K562 (cell line): ENCODE data around the gene EFNA5. TPM values are rescaled to one million over a fixed set of nuclear protein-coding genes. Genes with fewer than 3 reads are reported as not detected.

ENCODE experiments used
- ATAC-seq: fragments of 200-7000 bp; cut with Tn5 transposase; 3 replicates; pipeline ENCODE4 v1.9.1; 2020; ENCODE audit warnings: moderate library complexity
- BruUV-seq: library from RNA; stranded (reverse); fragments of 400-500 nt; replicated peaks from 2 replicates; lab custom pipeline; 2021; lab: Mats Ljungman, UMichigan
- CTCF ChIA-PET: fragments of 300-600 bp; formaldehyde crosslinking; extraction: SDS; loops from one replicate; lab custom pipeline; 2021; ENCODE audit warnings: low intra/inter-chr PET ratio; lab: Yijun Ruan, JAX
- POLR2A ChIA-PET: fragments of 300-600, 350-650 bp; sonication (Branson Sonifier 250); formaldehyde crosslinking; extraction: SDS; loops from one replicate; lab custom pipeline; 2021; ENCODE audit warnings: antibody characterized with exemption, inconsistent platforms; lab: Yijun Ruan, JAX
- DNase-seq, 4 experiments: peaks; one replicate each; pipeline versions ENCODE4 v3.0.0 to v3.0.0-alpha.2; 2011 to 2018; ENCODE audit warnings: low spot score in 3 of 4, mixed read lengths in 3 of 4; ENCODE audit errors: extremely low read depth in 1 of 4
- FAIRE-seq: peaks from 2 replicates; lab custom pipeline; 2011; peaks lifted over from hg19 to GRCh38; lab: Jason Lieb, UNC
- H2AFZ ChIP-seq: 2 replicates; pipeline ENCODE4 v1.6.0; 2011; ENCODE audit warnings: low read depth, low read length, control low read depth, inconsistent platforms
- H3K27ac ChIP-seq: fragments of 200-600 bp; 3 replicates; pipeline ENCODE4 v1.8.0; 2011; ENCODE audit warnings: low read depth, mild to moderate bottlenecking, control low read depth, inconsistent platforms, low read length, moderate library complexity, mixed read lengths; ENCODE audit errors: extremely low read depth
- H3K27me3 ChIP-seq, 2 experiments: fragments of 300-600 bp in 1 of 2; 2 replicates in 1 of 2; 3 replicates in 1 of 2; pipeline versions ENCODE4 v1.6.0 to v1.8.0; 2011; ENCODE audit warnings: inconsistent platforms in 2 of 2, low read length in 2 of 2, mild to moderate bottlenecking in 1 of 2, mixed read lengths in 1 of 2, moderate library complexity in 1 of 2; ENCODE audit not compliant: control insufficient read depth in 2 of 2, insufficient read depth in 2 of 2
- H3K36me3 ChIP-seq: fragments of 300-600 bp; 3 replicates; pipeline ENCODE4 v1.8.0; 2011; ENCODE audit warnings: mild to moderate bottlenecking, low read length, inconsistent platforms; ENCODE audit not compliant: control insufficient read depth, insufficient read depth
- H3K4me1 ChIP-seq, 2 experiments: fragments of 200-600 bp in 1 of 2; replicated peaks in 1 of 2; 2 replicates in 1 of 2; 3 replicates in 1 of 2; pipeline versions ENCODE4 v1.5.1 to v1.8.0; 2011; ENCODE audit warnings: inconsistent platforms in 2 of 2, low read length in 2 of 2, mild to moderate bottlenecking in 1 of 2, mixed read lengths in 1 of 2, moderate library complexity in 1 of 2; ENCODE audit not compliant: control insufficient read depth in 2 of 2, insufficient read depth in 2 of 2
- H3K4me2 ChIP-seq: 2 replicates; pipeline ENCODE4 v1.6.1; 2011; ENCODE audit warnings: low read length, control low read depth, inconsistent platforms, mixed read lengths; ENCODE audit not compliant: insufficient read depth
- H3K4me3 ChIP-seq: fragments of 200-600 bp; sonication (generic), shearing (Covaris generic); 2 replicates; pipeline ENCODE4 v1.5.1; 2016; ENCODE audit warnings: control low read depth, inconsistent platforms
- H3K79me2 ChIP-seq: fragments of 200-600 bp; 3 replicates; pipeline ENCODE4 v1.8.0; 2011; ENCODE audit warnings: low read length, inconsistent platforms; ENCODE audit not compliant: control insufficient read depth, insufficient read depth
- H3K9ac ChIP-seq, 2 experiments: 2 replicates each; pipeline versions ENCODE4 v1.6.0 to v1.6.1; 2011; ENCODE audit warnings: low read depth in 2 of 2, low read length in 2 of 2, control low read depth in 1 of 2, inconsistent platforms in 1 of 2, mild to moderate bottlenecking in 1 of 2, mixed read lengths in 1 of 2; ENCODE audit not compliant: insufficient read depth in 1 of 2
- H3K9me1 ChIP-seq: one replicate; pipeline ENCODE4 v1.6.0; 2011; ENCODE audit warnings: inconsistent platforms, mild to moderate bottlenecking, low read length, moderate library complexity; ENCODE audit not compliant: control insufficient read depth, insufficient read depth
- H3K9me3 ChIP-seq: replicated peaks from 2 replicates; pipeline ENCODE4 v1.5.1; 2011; ENCODE audit warnings: low read depth, low read length, inconsistent platforms; ENCODE audit not compliant: control insufficient read depth, insufficient read depth
- H4K20me1 ChIP-seq: replicated peaks from 2 replicates; pipeline ENCODE4 v1.6.1; 2011; ENCODE audit warnings: low read length, inconsistent platforms, mixed read lengths; ENCODE audit not compliant: control insufficient read depth, insufficient read depth
- C11orf30 ChIP-seq: fragments of 450-650 bp; IDR thresholded peaks from 2 replicates; pipeline ENCODE4 v1.6.1; 2016; ENCODE audit warnings: low read depth, mild to moderate bottlenecking
- ELF1 ChIP-seq: fragments of 200-800 bp; sonication (Bioruptor generic); IDR thresholded peaks from 2 replicates; pipeline ENCODE4 v1.6.1; 2016; ENCODE audit warnings: missing genetic modification characterization, missing compliant biosample characterization
- ETV6 ChIP-seq, 3 experiments: fragments of 150-350 bp in 1 of 3; sonication (generic) in 1 of 3; formaldehyde crosslinking in 1 of 3; IDR thresholded peaks; 2 replicates each; pipeline versions ENCODE4 v1.6.1 to v1.8.0; 2014 to 2022; ENCODE audit warnings: borderline replicate concordance in 2 of 3, low read depth in 2 of 3, antibody characterized with exemption in 1 of 3, low read length in 1 of 3, mild to moderate bottlenecking in 1 of 3, missing genetic modification reagents in 1 of 3
- MAFF ChIP-seq: IDR thresholded peaks from 2 replicates; pipeline ENCODE4 v1.6.1; 2012; ENCODE audit warnings: low read length, improper control_type of control experiment
- MAFG ChIP-seq: fragments of 450-650 bp; conservative IDR thresholded peaks from 2 replicates; pipeline ENCODE4 v1.6.1; 2016; ENCODE audit warnings: missing genetic modification characterization, missing compliant biosample characterization
- MAFK ChIP-seq: IDR thresholded peaks from 2 replicates; pipeline ENCODE4 v1.6.1; 2011; ENCODE audit warnings: low read length, improper control_type of control experiment
- SIRT6 ChIP-seq: IDR thresholded peaks from one replicate; pipeline ENCODE4 v1.6.1; 2012; ENCODE audit warnings: low read depth, mild to moderate bottlenecking, control low read depth, inconsistent platforms, low read length, moderate library complexity
- SMARCB1 ChIP-seq: IDR thresholded peaks from 2 replicates; pipeline ENCODE4 v1.6.1; 2011; ENCODE audit warnings: improper control_type of control experiment, low read depth; ENCODE audit not compliant: insufficient read length
- ZNF140 ChIP-seq: fragments of 250-450 bp; sonication (Bioruptor Pico); IDR thresholded peaks from 2 replicates; pipeline ENCODE4 v1.8.0; 2021; ENCODE audit warnings: moderate library complexity, mild to moderate bottlenecking, inconsistent platforms
- ZNF316 ChIP-seq: fragments of 450-650 bp; IDR thresholded peaks from 2 replicates; pipeline ENCODE4 v1.6.1; 2016
- ZNF586 ChIP-seq: fragments of 450-650 bp; formaldehyde crosslinking; conservative IDR thresholded peaks from 2 replicates; pipeline ENCODE4 v1.4.0; 2020; ENCODE audit warnings: mild to moderate bottlenecking, moderate library complexity
- WGBS: fragments of 100-300 bp; shearing (Covaris generic); methylation state at CpG from one replicate; pipeline ENCODE4 v1.1.6; 2016; ENCODE audit warnings: low coverage, mixed read lengths; ENCODE audit not compliant: insufficient coverage; ENCODE audit errors: missing lambda C conversion rate; 5-methylcytosine and 5-hydroxymethylcytosine counted together
- in situ Hi-C: fragments of 300-500 bp; cut with MboI; formaldehyde crosslinking; loops from 4 replicates; pipeline ENCODE4 v1.15.0; 2018; ENCODE audit warnings: inconsistent platforms, mixed read lengths
- intact Hi-C: fragments of 100-400 bp; cut with micrococcal nuclease; formaldehyde crosslinking; loops from 2 replicates; pipeline ENCODE4 v1.14.2; 2022
- polyA plus RNA-seq, 8 experiments: library from polyadenylated mRNA; depleted of rRNA in 4 of 8; stranded (reverse) in 5 of 8; unstranded in 3 of 8; fragments of >200 nt; fragmentation: Nextera tagmentation in 2 of 8; fragmentation: Illumina TruSeq in 1 of 8; extraction: Ambion mirVana in 2 of 8; extraction: Trizol in 1 of 8; gene quantifications; 2 replicates each; pipeline versions ENCODE4 v1.2.1 to v1.2.3, GENCODE V29; 2011 to 2014; ENCODE audit warnings: inconsistent platforms in 1 of 8, missing spikeins in 1 of 8
- total RNA-seq, 7 experiments: library from RNA; depleted of rRNA in 6 of 7; stranded (reverse); fragments of >200 nt in 6 of 7; fragmentation: Illumina TruSeq in 2 of 7; extraction: Trizol in 2 of 7; gene quantifications; 2 replicates each; pipeline versions ENCODE4 v1.2.1 to v1.2.3, GENCODE V29; 2011 to 2021; ENCODE audit warnings: low replicate concordance in 1 of 7
- TF ChIP-seq, protein P1 (sequence below): sonication (generic); formaldehyde crosslinking; IDR thresholded peaks from 2 replicates; pipeline ENCODE4 v1.9.0; 2022; ENCODE audit warnings: mild to moderate bottlenecking, missing genetic modification reagents

The EFNA5 gene
- total and polyA plus RNA-seq, 9 of the 15 experiments (the other 6 are each of a cell fraction or from before 2014, with no cell fraction given): 0.20 TPM; not detected in 8

DNA sequence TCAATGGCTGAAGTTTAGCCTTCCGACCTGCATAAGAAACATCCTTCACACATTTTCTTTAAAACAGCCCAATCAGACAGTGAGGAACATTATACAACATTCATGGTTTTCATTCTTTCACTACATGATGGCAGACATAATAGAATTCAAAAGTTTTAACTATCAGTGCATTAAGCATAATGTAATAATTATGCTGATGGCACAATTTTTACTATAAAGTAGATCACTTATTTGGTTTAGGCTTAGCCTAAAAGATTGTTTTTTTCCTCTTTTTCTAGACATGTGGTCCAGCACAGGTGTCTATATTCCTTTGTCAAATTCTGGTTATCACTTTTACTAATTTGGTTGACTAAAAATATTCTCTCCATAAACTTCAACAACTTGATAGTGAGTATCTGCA lies 46.5 kb downstream of the EFNA5 start:
- in situ Hi-C loops: no loop called here
- Histone ChIP-seq H3K9me1 (no peaks in the 10 kb centered on the region), H3K4me3 (no peak overlapping the region), H3K79me2 (no peaks in the 10 kb centered on the region), H3K27me3 (no peaks in the 10 kb centered on the region), H2AFZ (no peak overlapping the region), H4K20me1 (no peaks in the 10 kb centered on the region), H3K4me2 (no peak overlapping the region), H3K27ac (no peak overlapping the region), H3K4me1 (no peaks in the 10 kb centered on the region), H3K9ac (no peak overlapping the region), H3K9me3 (no peaks in the 10 kb centered on the region), H3K36me3 (no peaks in the 10 kb centered on the region)
- no peak for TF ChIP-seq ETV6 (IDR thresholded peaks at IDR 0.05; ENCODE audit: borderline replicate concordance in 1 of 2, low read depth in 2 of 2, low read length in 1 of 2)
- TF ChIP-seq ETV6 (CRISPR knock-in tag; IDR thresholded peaks at IDR 0.05; ENCODE audit: borderline replicate concordance): no peak
- TF ChIP-seq ELF1 (tag): no peak
- peak; percentile 47 for TF ChIP-seq C11orf30
- TF ChIP-seq ZNF316: peak; percentile 76
- TF ChIP-seq, protein P1, sequence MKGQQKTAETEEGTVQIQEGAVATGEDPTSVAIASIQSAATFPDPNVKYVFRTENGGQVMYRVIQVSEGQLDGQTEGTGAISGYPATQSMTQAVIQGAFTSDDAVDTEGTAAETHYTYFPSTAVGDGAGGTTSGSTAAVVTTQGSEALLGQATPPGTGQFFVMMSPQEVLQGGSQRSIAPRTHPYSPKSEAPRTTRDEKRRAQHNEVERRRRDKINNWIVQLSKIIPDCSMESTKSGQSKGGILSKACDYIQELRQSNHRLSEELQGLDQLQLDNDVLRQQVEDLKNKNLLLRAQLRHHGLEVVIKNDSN (CRISPR knock-in tag): no peak
- peak; percentile 19; the same call in 1 of the 2 replicates for TF ChIP-seq MAFK
- TF ChIP-seq MAFG: peak; percentile 30; the same call in 1 of the 2 replicates
- TF ChIP-seq SIRT6: no peak
- TF ChIP-seq SMARCB1: no peak
- TF ChIP-seq ZNF140 (CRISPR knock-in tag): no peak
- no peak for TF ChIP-seq ZNF586 (CRISPR knock-in tag)
- 0 out of 2 replicates have a peak, but pooled peaks have one; percentile 10 for TF ChIP-seq MAFF
- ChIA-PET POLR2A (no interaction called here), CTCF (no interaction called here)
- BruUV-seq: no TSS peak
- FAIRE-seq (no peak), DNase-seq (no peak), ATAC-seq (no peak)
- WGBS: 0% methylated on average over 1 of the region's 1 CpG
- intact Hi-C loops: no loop called here
